ENCODE data around the gene PLAC1.

DNA sequence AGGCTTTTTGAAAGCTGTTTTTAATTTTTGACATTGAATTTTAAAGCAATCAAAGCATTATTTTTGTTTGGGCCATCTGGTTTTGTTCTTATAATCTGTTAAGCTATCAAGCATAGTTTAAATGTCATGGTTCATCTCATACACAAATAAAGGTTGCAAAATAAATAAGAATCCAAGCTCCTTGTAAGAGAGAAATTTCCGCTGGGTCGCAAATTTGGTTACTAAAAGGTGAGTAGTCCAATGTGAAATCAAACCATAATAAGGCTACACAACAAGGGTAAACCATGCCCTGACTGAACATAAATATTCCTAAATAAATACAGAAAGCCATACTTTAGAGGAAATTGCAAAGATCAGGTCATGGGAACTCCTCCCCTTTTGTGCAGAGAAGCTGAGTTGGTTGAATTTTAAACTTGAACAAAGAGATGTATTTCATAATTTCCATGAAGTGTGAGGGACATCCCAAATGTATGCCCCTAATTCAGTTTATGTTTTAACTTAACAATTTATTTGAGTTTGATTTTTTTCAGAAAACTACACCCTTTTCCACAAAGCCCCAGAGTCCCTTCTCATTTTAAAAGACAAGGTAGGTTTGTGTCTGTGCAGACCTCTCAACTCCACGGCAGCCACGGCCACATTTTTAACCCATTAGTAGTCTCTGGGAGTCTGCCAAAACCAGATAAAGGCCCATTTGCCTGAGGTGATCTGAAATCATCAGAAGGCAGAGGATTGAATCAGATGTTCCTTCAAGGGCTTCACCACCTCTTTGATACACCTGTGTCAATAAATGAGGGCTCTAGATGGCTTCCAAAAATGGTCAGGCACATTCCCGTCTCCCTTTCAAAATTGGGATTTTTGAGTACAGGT lies 85.2 kb downstream of the PLAC1 start:
- TF ChIP-seq, protein P1, sequence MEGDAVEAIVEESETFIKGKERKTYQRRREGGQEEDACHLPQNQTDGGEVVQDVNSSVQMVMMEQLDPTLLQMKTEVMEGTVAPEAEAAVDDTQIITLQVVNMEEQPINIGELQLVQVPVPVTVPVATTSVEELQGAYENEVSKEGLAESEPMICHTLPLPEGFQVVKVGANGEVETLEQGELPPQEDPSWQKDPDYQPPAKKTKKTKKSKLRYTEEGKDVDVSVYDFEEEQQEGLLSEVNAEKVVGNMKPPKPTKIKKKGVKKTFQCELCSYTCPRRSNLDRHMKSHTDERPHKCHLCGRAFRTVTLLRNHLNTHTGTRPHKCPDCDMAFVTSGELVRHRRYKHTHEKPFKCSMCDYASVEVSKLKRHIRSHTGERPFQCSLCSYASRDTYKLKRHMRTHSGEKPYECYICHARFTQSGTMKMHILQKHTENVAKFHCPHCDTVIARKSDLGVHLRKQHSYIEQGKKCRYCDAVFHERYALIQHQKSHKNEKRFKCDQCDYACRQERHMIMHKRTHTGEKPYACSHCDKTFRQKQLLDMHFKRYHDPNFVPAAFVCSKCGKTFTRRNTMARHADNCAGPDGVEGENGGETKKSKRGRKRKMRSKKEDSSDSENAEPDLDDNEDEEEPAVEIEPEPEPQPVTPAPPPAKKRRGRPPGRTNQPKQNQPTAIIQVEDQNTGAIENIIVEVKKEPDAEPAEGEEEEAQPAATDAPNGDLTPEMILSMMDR (IDR thresholded peaks at IDR 0.05), result no peak
- no peak for TF ChIP-seq POLR2AphosphoS5 (IDR thresholded peaks at IDR 0.05)
